ENCODE measurements around the gene IL20RB.
"Not testable (repeated sequence)": the region's sequence is repeated elsewhere in the genome, so short reads cannot be mapped to it uniquely, and the experiment has no call there.

Gene IL20RB

GRCh38 chr3:136989781-136990524 is 32.2 kb downstream of the IL20RB start:
- DNase-seq = no peak

- DNase-seq = no peak
Measured at GRCh38 chr3:136990826-136991225, 33.0 kb downstream of the IL20RB start.

- no peak for DNase-seq
Measured at GRCh38 chr3:136992115-136992514, 34.3 kb downstream of the IL20RB start.

GRCh38 chr3:136994772-136995516 is 37.2 kb downstream of the IL20RB start:
- DNase-seq = no peak

- no peak for DNase-seq
Measured at GRCh38 chr3:136995652-136996051, 37.9 kb downstream of the IL20RB start.

- no peak for DNase-seq
Measured at GRCh38 chr3:137000039-137000438, 42.3 kb downstream of the IL20RB start.

- DNase-seq = not testable (repeated sequence)
Measured at GRCh38 chr3:137007376-137007775, 49.6 kb downstream of the IL20RB start.

- no peak for DNase-seq
Measured at GRCh38 chr3:137008131-137008530, 50.3 kb downstream of the IL20RB start.

GRCh38 chr3:137008976-137009375 is 51.2 kb downstream of the IL20RB start:
- DNase-seq = no peak

GRCh38 chr3:137010137-137010536 is 52.4 kb downstream of the IL20RB start:
- no peak for DNase-seq

- no peak for DNase-seq
Measured at GRCh38 chr3:137011153-137011552, 53.4 kb downstream of the IL20RB start.

GRCh38 chr3:137012097-137012501 is 54.3 kb downstream of the IL20RB start:
- DNase-seq = no peak

- DNase-seq = peak; percentile 36
Measured at GRCh38 chr3:137013951-137014688, 56.3 kb downstream of the IL20RB start.

GRCh38 chr3:137017316-137017715 is 59.5 kb downstream of the IL20RB start:
- DNase-seq = not testable (repeated sequence)

GRCh38 chr3:137020315-137020714 is 62.5 kb downstream of the IL20RB start:
- no peak for DNase-seq

GRCh38 chr3:137020888-137021287 is 63.1 kb downstream of the IL20RB start:
- DNase-seq = no peak

GRCh38 chr3:137024348-137024747 is 66.6 kb downstream of the IL20RB start:
- DNase-seq = no peak

- DNase-seq = no peak
Measured at GRCh38 chr3:137026701-137027100, 68.9 kb downstream of the IL20RB start.

- DNase-seq = peak; percentile 52
Measured at GRCh38 chr3:137032465-137033120, 74.8 kb downstream of the IL20RB start.

GRCh38 chr3:137035631-137036030 is 77.8 kb downstream of the IL20RB start:
- no peak for DNase-seq

- DNase-seq = no peak
Measured at GRCh38 chr3:137039570-137039969, 81.8 kb downstream of the IL20RB start.

- no peak for DNase-seq
Measured at GRCh38 chr3:137041251-137041650, 83.5 kb downstream of the IL20RB start.

- DNase-seq = no peak
Measured at GRCh38 chr3:137041686-137042085, 83.9 kb downstream of the IL20RB start.

All from NCI-H748 treated with DMSO at 0.1 percent for 48 hours (cell line).